ENCODE results near the gene C11orf98.
"Not testable (repeated sequence)": the region's sequence is repeated elsewhere in the genome, so short reads cannot be mapped to it uniquely, and the experiment has no call there.

Gene C11orf98

GRCh38 chr11:62648967-62649364 lies 16.0 kb downstream of the C11orf98 start:
- no peak for DNase-seq

- no peak for DNase-seq
These were observed 16.6 kb downstream of the C11orf98 start for GRCh38 chr11:62648185-62648966.

- no peak for DNase-seq
These were observed 17.4 kb downstream of the C11orf98 start for GRCh38 chr11:62647609-62648005.

GRCh38 chr11:62646825-62647608 lies 18.0 kb downstream of the C11orf98 start:
- no peak for DNase-seq

- peak; percentile 100 for DNase-seq
These were observed 18.8 kb downstream of the C11orf98 start, which contains the start of gene GANAB for GRCh38 chr11:62645946-62646824. Gene GANAB (minus strand): TSS chr11:62646613. CDS start chr11:62646599, 14 bp downstream.

GRCh38 chr11:62645671-62645945 lies 19.4 kb downstream of the C11orf98 start:
- no peak for DNase-seq

GRCh38 chr11:62644220-62644619 lies 20.8 kb downstream of the C11orf98 start:
- DNase-seq = no peak

- no peak for DNase-seq
These were observed 32.5 kb downstream of the C11orf98 start for GRCh38 chr11:62632492-62632891.

GRCh38 chr11:62627713-62628112 lies 37.3 kb downstream of the C11orf98 start:
- DNase-seq = no peak

- no peak for DNase-seq
These were observed 42.4 kb downstream of the C11orf98 start for GRCh38 chr11:62622476-62623089.

GRCh38 chr11:62621567-62622470 lies 43.2 kb downstream of the C11orf98 start, which contains the start of gene B3GAT3:
Gene B3GAT3 (minus strand): TSS chr11:62621986. CDS start chr11:62621947, 39 bp downstream.
- peak; percentile 100 for DNase-seq

- no peak for DNase-seq
These were observed 43.9 kb downstream of the C11orf98 start for GRCh38 chr11:62621027-62621566.

GRCh38 chr11:62616957-62617356 lies 48.1 kb downstream of the C11orf98 start:
- DNase-seq = not testable (repeated sequence)

GRCh38 chr11:62615521-62615920 lies 49.5 kb downstream of the C11orf98 start:
- DNase-seq = no peak

GRCh38 chr11:62614275-62614674 lies 50.7 kb downstream of the C11orf98 start:
- peak; percentile 83 for DNase-seq

- no peak for DNase-seq
These were observed 51.7 kb downstream of the C11orf98 start for GRCh38 chr11:62613291-62613778.
